GM23338 (cell line): ENCODE measurements around the gene ECHDC1.

Source experiments
- EZH2 ChIP-seq: fragments of 200-600 bp; sonication (generic); IDR thresholded peaks from one replicate; pipeline ENCODE4 v1.8.0; 2017; ENCODE audit warnings: antibody characterized with exemption, mild to moderate bottlenecking, low read depth; ENCODE audit not compliant: unreplicated experiment
- EZH2phosphoT487 ChIP-seq: fragments of 200-600 bp; sonication (generic); IDR thresholded peaks from one replicate; pipeline ENCODE4 v1.8.1; 2018; ENCODE audit warnings: antibody characterized with exemption; ENCODE audit not compliant: unreplicated experiment
- POLR2AphosphoS5 ChIP-seq: IDR thresholded peaks from 2 replicates; pipeline ENCODE4 v1.6.1; 2016; ENCODE audit warnings: antibody characterized with exemption, low read depth
- STAT1 ChIP-seq: IDR thresholded peaks from one replicate; pipeline ENCODE4 v1.6.1; 2016; ENCODE audit warnings: antibody characterized with exemption; ENCODE audit not compliant: unreplicated experiment
- ZNF114 ChIP-seq: fragments of 250-450 bp; sonication (Bioruptor Pico); IDR thresholded peaks from 2 replicates; pipeline ENCODE4 v1.5.0; 2020; ENCODE audit warnings: mild to moderate bottlenecking, moderate library complexity
- ZNF331 ChIP-seq: fragments of 250-450 bp; sonication (Bioruptor Pico); IDR thresholded peaks from 2 replicates; pipeline ENCODE4 v1.5.0; 2020; ENCODE audit warnings: low read depth, mild to moderate bottlenecking, moderate library complexity
- TF ChIP-seq, protein P1 (sequence below), 2 experiments: fragments of 200-600 bp in 1 of 2; sonication (generic) in 1 of 2; conservative IDR thresholded peaks; 2 replicates each; pipeline versions ENCODE4 v1.5.1 to v1.6.1; 2016 to 2017; ENCODE audit warnings: antibody characterized with exemption in 2 of 2, low read depth in 2 of 2, mild to moderate bottlenecking in 2 of 2, moderate library complexity in 1 of 2
- TF ChIP-seq, protein P2 (sequence below): IDR thresholded peaks from one replicate; pipeline ENCODE4 v1.6.1; 2018; ENCODE audit warnings: antibody characterized with exemption; ENCODE audit not compliant: unreplicated experiment

- TF ChIP-seq, protein P1, sequence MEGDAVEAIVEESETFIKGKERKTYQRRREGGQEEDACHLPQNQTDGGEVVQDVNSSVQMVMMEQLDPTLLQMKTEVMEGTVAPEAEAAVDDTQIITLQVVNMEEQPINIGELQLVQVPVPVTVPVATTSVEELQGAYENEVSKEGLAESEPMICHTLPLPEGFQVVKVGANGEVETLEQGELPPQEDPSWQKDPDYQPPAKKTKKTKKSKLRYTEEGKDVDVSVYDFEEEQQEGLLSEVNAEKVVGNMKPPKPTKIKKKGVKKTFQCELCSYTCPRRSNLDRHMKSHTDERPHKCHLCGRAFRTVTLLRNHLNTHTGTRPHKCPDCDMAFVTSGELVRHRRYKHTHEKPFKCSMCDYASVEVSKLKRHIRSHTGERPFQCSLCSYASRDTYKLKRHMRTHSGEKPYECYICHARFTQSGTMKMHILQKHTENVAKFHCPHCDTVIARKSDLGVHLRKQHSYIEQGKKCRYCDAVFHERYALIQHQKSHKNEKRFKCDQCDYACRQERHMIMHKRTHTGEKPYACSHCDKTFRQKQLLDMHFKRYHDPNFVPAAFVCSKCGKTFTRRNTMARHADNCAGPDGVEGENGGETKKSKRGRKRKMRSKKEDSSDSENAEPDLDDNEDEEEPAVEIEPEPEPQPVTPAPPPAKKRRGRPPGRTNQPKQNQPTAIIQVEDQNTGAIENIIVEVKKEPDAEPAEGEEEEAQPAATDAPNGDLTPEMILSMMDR (conservative IDR thresholded peaks at IDR 0.05; ENCODE audit: low read depth in 2 of 2): no peak
- TF ChIP-seq ZNF331 (CRISPR knock-in tag) (no peak), EZH2phosphoT487 (no peak), POLR2AphosphoS5 (no peak), EZH2 (no peak), STAT1 (no peak), ZNF114 (no peak)
- TF ChIP-seq, protein P2, sequence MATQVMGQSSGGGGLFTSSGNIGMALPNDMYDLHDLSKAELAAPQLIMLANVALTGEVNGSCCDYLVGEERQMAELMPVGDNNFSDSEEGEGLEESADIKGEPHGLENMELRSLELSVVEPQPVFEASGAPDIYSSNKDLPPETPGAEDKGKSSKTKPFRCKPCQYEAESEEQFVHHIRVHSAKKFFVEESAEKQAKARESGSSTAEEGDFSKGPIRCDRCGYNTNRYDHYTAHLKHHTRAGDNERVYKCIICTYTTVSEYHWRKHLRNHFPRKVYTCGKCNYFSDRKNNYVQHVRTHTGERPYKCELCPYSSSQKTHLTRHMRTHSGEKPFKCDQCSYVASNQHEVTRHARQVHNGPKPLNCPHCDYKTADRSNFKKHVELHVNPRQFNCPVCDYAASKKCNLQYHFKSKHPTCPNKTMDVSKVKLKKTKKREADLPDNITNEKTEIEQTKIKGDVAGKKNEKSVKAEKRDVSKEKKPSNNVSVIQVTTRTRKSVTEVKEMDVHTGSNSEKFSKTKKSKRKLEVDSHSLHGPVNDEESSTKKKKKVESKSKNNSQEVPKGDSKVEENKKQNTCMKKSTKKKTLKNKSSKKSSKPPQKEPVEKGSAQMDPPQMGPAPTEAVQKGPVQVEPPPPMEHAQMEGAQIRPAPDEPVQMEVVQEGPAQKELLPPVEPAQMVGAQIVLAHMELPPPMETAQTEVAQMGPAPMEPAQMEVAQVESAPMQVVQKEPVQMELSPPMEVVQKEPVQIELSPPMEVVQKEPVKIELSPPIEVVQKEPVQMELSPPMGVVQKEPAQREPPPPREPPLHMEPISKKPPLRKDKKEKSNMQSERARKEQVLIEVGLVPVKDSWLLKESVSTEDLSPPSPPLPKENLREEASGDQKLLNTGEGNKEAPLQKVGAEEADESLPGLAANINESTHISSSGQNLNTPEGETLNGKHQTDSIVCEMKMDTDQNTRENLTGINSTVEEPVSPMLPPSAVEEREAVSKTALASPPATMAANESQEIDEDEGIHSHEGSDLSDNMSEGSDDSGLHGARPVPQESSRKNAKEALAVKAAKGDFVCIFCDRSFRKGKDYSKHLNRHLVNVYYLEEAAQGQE: no peak
These were observed 69.9 kb downstream of the ECHDC1 start for GRCh38 chr6:127273499-127273898.
